ENCODE results near the gene RIOK1.

The RIOK1 gene

DNA sequence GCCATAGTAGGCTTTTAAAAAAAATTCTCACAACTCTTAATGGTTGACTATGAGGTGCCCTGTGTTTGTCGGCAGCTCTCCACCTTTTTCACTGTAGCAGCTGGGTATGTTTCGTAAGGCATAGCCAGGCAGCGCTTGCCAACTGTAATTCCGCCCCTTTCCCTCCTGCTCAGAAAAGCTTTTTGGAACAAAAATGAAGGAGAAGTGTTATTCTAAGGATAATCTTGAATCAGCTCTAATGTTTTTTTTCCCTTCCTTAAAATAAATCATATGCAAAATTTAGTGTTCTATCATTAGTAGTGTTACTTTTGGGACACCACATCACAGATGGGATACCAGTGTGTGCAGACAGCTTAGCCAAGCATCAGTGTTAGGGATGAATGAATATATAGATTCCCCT is 21.2 kb downstream of the RIOK1 start:
- no peak for DNase-seq

GRCh38 chr6:7411328-7411727 is 21.7 kb downstream of the RIOK1 start:
- DNase-seq: no peak

- no peak for DNase-seq
These were observed 23.7 kb downstream of the RIOK1 start for GRCh38 chr6:7413151-7413823.

DNA sequence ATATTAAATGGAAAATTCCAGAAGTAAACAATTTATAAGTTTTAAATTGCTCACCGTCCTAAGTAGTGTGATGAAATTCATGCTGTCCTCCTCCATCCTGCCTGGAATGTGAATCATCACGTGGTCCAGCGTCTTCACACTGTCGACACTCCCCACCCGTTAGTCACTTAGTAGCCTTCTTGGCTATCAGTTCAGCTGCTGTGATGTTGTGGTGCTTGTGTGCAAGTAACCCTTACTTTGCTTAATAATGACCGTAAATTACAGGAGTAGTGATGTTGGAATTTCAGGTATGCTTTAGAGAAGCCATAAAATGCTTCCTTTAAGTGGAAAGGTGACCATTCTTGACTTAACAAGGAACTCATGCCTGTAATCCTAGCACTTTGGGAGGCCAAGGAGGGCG is 25.2 kb downstream of the RIOK1 start:
- no peak for DNase-seq

DNA sequence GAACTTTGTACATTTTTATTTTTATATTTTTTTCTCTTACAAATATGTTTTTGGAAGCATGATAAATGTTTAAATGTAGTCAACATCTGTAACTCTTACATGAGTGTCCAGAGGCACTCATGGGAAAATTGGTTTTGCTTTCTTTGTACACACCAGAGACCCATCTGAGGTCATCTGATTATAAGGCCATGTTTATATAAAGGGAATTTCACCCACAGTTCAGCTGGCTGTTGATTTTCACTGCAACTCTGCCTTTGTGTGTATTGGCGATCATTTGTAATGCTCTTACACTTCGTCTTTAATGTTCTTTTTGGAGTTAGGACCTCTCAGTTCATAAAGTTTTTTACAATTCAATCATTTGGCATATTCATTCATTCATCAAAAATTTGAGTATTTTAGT is 28.1 kb downstream of the RIOK1 start:
- no peak for DNase-seq

- DNase-seq: no peak
These were observed 28.8 kb downstream of the RIOK1 start for GRCh38 chr6:7418238-7418905.

GRCh38 chr6:7419065-7419464 is 29.5 kb downstream of the RIOK1 start:
- DNase-seq: no peak

- DNase-seq: no peak
These were observed 31.5 kb downstream of the RIOK1 start for GRCh38 chr6:7421066-7421465.

DNA sequence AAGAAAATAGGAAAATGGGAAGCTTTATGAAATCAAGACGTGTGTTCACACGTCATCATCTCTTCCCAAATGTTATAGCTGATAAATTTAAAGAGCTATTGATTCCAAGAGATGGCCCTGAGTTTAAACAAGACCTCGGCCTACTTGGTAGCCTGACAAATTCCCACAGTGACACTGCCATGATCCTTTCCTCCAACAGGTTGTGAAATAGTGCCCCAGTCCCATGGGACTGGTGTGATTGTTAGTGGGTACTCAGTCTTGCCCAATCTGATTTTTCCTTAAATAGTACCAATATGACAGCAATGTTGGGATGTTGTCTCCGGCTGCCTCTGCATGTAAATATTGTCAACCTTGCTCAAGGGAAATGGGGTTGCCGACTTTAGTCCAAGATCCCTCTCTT is 34.5 kb downstream of the RIOK1 start:
- DNase-seq: no peak

- no peak for DNase-seq
These were observed 35.6 kb downstream of the RIOK1 start for GRCh38 chr6:7424967-7425807.

- no peak for DNase-seq
These were observed 36.2 kb downstream of the RIOK1 start for GRCh38 chr6:7425808-7426190.

GRCh38 chr6:7426447-7427169 is 37.0 kb downstream of the RIOK1 start:
- no peak for DNase-seq

GRCh38 chr6:7431313-7431673 is 41.7 kb downstream of the RIOK1 start:
- DNase-seq: no peak

GRCh38 chr6:7431674-7432390 is 42.2 kb downstream of the RIOK1 start:
- DNase-seq: no peak

DNA sequence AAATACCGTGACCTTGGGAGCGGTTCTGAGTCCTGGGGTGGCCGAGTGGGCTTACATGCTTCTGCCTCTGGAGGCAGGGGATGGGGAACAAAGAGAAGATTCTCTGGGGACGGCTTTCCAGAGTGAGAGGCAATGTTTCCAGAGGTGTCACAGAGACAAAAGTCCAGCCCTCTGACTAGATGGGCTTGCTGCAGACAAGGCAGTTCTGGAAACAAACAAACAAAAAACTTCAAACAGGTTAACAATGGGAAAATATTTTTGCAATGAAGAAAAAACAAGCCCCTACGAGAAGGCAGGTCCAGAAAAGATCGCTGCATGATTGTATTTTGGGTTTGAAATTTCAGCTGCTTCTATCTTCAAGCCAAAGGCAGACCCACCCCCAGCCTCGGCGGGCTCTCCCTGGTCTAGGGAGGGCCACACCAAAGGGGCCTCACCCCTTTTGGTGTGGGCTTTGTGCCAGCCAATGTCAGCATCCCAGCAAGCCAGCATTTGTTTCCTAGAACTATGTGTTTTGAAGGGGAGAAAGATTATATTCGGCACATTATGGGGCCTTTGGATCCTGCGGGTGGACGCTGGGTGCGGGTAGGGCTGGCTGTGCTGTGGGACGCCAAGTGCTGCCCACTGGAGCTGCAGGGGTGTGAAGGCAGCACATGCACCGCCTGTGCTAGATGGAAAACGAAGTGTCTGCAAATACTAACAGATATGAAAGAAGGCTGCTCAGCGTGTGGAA is 42.9 kb downstream of the RIOK1 start:
- DNase-seq: no peak

DNA sequence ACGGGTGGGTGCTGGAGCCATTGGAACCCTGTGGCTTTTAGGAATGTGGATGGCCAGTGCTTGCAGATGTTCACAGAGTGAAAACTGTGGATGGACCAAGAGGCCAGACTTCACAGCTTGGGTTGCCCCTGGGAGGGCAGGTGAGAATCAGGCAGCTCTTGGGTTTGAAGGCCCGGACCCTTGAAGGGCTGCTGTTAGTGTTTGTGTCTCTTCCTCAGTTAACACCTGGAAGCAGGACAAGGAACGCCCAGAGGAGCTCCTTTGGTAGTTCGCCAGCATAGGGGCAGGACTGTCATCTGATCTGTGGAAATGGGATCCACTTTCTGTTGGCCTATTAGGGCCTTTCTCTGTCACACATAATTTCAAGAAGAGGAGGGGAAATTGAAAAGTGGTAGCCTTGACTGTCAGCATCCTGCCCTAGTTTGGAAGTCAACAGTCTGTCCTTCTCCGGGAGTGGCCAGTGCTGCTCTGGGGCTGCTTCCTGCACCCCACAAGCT is 43.6 kb downstream of the RIOK1 start:
- no peak for DNase-seq

GRCh38 chr6:7434672-7435071 is 45.1 kb downstream of the RIOK1 start:
- DNase-seq: no peak

- no peak for DNase-seq
These were observed 48.4 kb downstream of the RIOK1 start for GRCh38 chr6:7438011-7438410.

DNA sequence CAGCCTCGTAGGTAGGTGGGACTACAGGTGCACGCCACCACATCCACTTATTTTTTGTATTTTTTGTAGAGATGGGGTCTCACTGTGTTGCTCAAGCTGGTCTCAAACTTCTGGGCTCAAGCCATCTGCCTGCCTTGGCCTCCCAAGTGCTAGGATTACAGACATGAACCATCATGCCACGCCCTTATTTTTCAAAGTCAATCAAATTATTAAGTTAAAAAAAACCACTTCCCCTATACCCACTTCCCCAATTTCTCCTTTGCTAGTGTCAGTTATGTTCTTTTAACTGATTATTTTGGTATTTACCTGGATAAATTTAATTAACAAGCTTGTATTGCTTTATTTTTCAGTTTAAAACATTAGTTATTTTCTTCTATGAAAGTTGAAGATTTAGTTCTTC is 49.6 kb downstream of the RIOK1 start:
- DNase-seq: no peak

DNA sequence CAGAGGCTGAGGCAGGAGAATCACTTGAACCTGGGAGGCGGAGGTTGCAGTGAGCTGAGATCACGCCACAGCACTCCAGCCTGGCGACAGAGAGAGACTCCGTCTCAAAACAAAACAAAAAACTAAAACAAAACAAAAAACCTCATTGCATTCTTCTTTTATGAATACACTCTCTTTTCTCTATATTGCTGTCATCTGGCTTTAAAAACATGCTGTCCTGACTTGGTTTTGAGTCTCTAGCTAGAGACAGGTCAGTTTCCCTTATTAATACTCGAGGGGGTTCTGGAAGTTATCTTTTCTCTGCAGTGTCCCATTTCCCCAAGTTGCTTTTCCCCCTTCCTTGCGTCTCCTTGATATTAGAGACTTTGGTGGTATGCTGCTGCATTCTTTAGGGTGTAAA is 50.9 kb downstream of the RIOK1 start:
- no peak for DNase-seq

- DNase-seq: no peak
These were observed 51.6 kb downstream of the RIOK1 start for GRCh38 chr6:7441048-7441775.

Data from activated CD4-positive, alpha-beta T cell treated with anti-CD3 and anti-CD28 coated beads for 48 hours (primary cell).